ENCODE measurements around the gene DIPK1B.
"Not testable (repeated sequence)": the region's sequence is repeated elsewhere in the genome, so short reads cannot be mapped to it uniquely, and the experiment has no call there.

The DIPK1B gene

GRCh38 chr9:136755302-136756133, 43.1 kb downstream of the DIPK1B start:
- DNase-seq = not testable (repeated sequence)

GRCh38 chr9:136756134-136756438, 43.7 kb downstream of the DIPK1B start:
- no peak for DNase-seq

- no peak for DNase-seq
Measured at GRCh38 chr9:136756836-136757235, 44.5 kb downstream of the DIPK1B start.

DNA sequence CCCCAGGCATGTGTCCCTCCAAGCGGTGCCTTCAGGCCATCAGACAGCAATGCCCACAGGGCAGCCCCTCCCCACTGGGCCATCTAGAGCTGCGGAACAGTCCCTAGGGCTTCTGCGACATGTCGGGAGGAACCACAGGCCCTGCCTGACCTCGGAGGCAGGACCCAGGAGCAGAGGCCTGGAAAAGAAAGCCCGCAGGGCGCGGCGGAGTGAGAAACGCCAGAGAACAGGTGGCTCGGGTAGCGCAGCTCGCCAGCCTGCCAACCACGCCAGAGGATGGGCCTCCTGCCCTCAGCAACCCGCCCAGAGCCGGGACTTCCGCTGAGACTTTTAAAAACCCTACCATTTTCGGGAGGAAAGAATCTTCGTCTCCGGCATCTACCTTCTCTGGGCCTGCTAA, 45.0 kb downstream of the DIPK1B start:
- DNase-seq = peak in 1 of 2 experiments; percentile 19

- no peak for DNase-seq
Measured at GRCh38 chr9:136757751-136758140, 45.4 kb downstream of the DIPK1B start.

GRCh38 chr9:136759001-136759400, 46.6 kb downstream of the DIPK1B start:
- no peak for DNase-seq

GRCh38 chr9:136759436-136760325, 47.3 kb downstream of the DIPK1B start:
- no peak for DNase-seq

DNA sequence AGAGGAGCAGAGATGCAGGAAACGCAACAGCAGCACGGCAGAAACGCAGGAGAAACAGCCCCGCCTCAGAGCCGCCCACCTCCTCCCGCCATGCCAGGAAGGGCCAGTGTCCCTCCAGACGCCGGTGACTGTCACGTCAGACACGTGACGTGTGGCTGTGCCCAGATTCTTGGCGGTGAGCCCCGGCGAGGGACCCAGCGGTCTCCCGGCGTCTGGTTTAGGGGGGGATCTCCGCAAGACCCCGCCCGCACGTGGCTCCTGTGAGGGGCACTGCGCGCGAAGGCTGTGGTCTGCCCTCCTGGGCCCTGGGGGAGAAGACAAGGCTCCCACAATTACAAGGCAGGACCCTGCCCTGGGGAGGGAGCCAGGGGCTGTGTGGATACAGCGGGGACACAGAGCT, 48.1 kb downstream of the DIPK1B start:
- DNase-seq = no peak

DNA sequence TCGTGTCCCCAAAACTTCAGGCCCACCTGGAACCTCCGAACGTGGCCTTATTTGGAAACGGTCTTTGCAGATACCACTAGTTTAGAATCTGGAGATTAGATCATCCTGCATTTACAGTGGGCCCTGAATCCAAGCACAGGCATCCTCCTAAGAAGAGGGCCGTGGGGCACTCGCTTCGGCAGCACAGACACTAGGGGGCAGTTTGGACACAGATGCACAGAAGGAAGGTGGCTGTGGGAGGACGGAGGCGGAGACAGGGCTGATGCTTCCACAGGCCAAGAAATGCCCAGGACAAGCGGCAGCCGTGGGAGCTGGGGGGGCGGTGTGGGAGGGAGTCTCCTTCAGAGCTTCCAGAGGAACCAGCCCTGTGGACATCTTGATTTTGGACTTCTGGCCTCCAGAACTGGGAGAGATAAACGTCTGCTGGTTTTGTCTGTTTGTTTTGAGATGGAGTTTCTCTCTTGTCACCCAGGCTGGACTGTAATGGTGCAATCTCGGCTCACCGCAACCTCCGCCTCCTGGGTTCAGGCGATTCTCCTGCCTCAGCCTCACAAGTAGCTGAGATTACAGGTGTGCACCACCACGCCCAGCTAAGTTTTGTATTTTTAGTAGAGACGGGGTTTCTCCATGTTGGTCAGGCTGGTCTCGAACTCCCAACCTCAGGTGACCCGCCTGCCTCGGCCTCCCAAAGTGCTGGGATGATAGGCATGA, 48.6 kb downstream of the DIPK1B start:
- DNase-seq = peak in 1 of 2 experiments; percentile 69

DNA sequence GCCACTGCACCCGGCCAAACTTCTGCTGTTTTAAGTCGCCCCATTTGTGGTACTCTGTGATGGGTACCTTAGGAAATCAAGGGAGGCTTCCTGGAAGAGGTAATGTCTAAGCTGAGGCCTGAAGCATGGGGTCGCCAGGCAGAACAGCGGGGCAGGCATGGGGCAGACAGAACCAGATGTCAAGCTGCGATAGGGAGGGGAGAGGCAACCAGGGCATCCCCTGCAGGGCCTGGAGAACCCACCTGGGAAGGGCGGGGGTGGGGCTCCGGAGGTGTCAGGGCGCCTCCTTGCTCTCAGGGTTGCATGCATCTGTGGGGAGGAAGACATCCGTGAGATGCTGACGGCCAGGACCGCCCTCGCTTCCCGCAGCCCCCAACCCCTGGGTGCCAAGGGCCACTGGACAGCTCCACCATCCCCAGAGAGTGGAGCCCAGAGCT, 49.2 kb downstream of the DIPK1B start:
- DNase-seq = no peak

DNA sequence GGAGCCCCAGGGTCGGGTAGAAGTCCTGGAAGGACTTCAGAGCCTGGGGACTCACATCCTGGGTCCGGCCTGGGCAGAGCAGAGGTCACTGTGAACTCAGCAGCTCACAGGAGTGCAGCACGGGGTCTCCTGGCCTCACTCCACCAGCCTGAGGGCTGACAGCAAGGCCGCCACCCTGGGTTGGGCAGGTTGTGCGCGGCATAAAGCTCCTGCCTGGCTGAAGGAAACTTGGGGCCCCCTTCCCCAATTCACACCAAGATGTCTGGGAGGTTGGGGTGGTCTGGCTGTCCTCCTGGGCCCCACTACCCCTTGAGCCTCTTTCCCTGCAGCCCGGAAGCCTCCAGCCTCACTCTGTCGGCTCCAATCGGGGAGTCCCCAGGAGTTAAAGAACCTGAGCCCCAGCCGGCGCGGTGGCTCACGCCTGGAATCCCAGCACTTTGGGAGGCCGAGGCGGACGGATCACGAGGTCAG, 49.9 kb downstream of the DIPK1B start:
- no peak for DNase-seq

DNA sequence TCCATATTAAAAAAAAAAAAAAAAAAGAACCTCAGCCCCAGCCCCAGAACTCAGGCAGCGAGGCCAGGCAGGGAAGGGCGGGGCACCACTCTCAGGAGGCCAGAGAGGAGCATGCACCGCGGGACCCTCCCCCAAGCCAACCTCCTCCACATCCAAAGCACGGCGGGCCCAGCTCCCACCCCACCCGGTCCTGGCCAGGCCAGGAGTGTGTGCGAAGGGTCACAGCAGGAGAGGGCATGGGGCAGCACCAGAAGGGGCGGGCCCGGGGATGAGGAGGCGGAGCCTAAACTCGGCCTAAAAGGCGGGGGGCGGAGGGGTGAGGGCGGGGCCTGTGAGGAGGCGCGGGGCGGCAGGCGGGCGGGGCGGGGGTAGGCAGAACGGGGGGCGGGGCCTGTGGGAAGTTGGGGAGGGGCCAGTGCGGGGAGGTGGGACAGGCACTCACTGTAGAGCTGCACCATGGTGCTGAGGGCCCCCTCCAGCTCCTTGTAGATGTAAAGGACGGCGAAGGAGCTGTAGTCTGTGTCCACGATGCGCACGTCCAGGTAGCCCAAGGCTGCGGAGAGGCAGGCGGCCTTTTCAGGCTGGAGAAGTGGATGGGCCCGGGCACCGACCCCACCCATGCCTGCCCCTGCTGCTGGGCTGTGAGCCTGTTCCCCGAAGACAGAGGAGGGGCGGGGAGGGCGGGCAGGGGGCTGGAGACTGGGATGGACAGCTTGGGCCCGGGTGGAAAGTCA, 50.7 kb downstream of the DIPK1B start:
- no peak for DNase-seq

- no peak for DNase-seq
Measured at GRCh38 chr9:136763649-136764035, 51.3 kb downstream of the DIPK1B start.

DNA sequence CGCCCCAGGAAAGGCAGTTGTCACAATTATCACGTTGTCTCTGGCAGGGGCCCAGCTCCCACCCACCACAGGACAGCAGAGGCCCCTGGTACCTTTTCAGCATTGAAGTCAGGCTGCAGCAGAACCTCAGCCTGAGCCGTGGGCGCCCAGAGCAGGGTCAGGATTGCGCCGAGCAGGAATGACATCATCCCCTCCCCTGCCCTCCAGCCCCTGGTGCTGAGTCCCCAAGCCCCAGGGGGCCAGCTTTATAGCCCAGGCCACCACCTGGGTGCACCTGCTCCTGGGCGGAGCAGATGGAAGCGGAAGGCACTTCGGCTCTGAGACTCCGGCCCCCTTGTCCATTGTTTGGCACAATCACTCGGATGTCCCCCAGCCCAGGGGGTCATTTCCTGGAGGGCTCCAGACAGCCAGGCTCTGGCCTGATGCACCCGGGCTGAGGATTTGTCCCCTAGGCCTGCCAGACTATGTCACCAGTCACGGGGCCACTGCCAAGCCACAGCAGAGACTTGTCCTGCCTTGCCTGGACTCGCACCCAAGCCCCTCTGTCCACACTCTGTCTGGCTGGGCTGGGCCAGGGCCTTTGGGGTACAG, 52.0 kb downstream of the DIPK1B start, which contains the start of gene LCN15:
Gene LCN15, minus strand, starts transcription at position 218 of the 591 bp plus-strand sequence. Its CDS starts 30 bp downstream, at position 188.
- no peak for DNase-seq

DNA sequence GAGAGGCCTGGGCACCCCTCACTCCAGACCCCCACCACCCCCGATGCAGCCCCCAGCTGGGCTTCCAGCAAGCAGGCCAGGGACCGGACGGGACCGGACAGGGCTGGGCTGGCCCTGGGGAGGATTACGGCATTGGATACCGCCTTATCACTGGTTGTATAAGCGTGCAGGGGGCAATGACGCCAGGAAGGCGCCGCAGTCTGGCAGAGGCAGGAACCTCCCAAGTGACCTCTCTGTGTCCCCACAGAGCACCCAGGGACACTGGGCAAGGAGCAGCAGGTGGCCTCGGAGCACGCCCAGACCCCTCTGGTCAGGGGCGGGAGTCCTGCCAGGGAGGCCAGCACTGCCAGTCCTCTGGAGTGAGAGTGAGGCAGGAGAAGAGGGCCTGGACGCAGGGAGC, 52.7 kb downstream of the DIPK1B start:
- DNase-seq = no peak

DNA sequence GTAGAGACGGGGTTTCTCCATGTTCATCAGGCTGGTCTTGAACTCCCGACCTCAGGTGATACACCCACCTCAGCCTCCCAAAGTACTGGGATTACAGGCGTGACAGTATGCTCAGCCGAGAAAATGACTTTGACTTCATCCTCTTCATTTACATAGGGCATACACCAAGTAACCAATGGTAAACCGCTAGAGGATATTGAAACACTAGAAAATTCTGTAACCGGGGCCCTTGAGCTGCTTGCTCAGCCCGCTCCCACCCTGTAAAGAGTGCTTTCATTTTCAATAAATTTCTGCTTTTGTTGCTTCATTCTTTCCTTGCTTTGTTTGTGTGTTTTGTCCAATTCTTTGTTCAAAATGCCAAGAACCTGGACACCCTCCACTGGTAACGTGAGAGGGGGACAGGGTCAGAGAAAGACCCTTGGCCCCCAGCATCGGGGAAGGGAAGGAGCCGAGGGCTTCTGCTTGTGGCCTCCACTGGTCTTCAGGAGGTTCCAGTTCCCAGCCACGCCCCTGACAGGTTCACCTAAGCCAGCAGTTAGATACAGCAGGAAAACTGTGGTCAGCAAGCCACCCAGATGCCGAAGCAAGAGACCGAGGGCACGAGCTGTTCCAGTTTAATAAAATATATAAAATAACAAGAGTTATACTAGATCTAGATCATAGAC, 53.5 kb downstream of the DIPK1B start:
- not testable (repeated sequence) for DNase-seq

GRCh38 chr9:136766410-136767120, 54.2 kb downstream of the DIPK1B start:
- DNase-seq = peak in 1 of 2 experiments; percentile 13

DNA sequence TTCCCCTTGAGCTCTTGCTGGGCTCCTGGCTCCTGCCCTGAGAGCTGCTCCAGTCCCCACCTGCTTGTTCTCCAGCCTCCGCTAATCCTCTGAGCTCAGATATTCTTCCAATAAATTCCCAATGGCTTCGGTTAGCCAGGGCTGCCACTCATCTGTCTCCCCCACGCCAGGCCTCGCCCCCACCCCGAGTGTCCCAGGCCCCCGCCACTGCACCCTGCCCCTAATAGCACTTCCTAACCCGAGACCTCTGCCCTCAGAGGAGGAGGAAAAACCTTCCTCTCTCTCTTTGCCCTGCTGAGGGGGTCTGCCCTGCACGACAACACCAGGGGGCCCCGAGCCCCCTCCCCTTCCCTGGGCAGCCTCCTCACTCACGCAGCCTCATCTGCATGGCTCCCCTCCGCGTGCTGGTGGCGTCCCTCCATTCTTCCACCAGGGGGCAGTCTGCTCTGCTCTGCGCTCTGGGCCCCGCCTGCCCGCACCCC, 57.4 kb downstream of the DIPK1B start:
- DNase-seq = no peak

- no peak for DNase-seq
Measured at GRCh38 chr9:136771907-136772415, 59.6 kb downstream of the DIPK1B start.

DNA sequence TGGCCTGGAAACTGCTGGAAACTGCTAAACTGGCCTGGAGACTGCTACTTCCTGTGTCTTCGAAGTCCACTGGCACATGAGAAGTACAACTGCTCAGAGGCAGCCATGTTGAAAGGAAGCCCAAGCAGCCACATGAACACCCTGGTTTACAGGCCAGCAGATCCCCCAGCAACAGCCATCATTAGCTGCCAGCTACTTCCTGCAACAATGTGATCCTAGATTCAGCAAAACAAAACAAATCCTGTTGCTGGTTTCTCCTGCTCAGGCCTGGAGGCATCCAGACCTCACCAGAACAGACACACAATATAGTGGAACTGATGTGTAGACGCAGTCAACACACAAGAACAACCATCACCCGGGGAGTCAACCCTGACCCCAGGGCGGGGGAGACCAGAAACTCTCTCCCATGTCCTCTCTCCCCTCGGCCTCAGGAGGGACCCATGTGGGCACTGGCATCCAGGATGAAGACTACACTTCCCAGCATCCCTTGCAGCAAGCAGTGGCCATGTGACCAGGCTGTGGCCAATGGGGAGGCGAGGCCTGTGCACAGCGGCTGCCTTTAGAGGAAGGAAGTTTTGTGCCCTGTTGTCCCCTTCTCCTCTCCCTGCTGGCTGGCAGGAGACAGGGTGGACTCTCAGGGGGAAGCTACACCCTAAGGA, 61.1 kb downstream of the DIPK1B start:
- DNase-seq = no peak

Data from cerebellar nuclear complex (tissue), 1 donor.